Measurements from ENCODE around the gene SCIN.

SCIN gene

GRCh38 chr7:12570534-12571461, at the start of gene SCIN:
SCIN (plus strand) TSS chr7:12570720; CDS start chr7:12570787, 67 bp downstream.
- TF ChIP-seq GATA3 (IDR thresholded peaks at IDR 0.05; ENCODE audit: low read depth, low read length) (no peak), GATA2 (IDR thresholded peaks at IDR 0.05; ENCODE audit: low read depth, low read length) (peak; percentile 32; the same call in 1 of the 2 replicates)

GRCh38 chr7:12524794-12525386, 45.6 kb upstream of the SCIN start:
- TF ChIP-seq GATA2 (IDR thresholded peaks at IDR 0.05; ENCODE audit: low read depth, low read length): no peak
- no peak for TF ChIP-seq GATA3 (IDR thresholded peaks at IDR 0.05; ENCODE audit: low read depth, low read length)

- TF ChIP-seq GATA3 (IDR thresholded peaks at IDR 0.05; ENCODE audit: low read depth, low read length) (no peak), GATA2 (IDR thresholded peaks at IDR 0.05; ENCODE audit: low read depth, low read length) (no peak)
Observed at GRCh38 chr7:12529971-12530710, 40.4 kb upstream of the SCIN start.

GRCh38 chr7:12531784-12532183, 38.7 kb upstream of the SCIN start:
- TF ChIP-seq GATA3 (IDR thresholded peaks at IDR 0.05; ENCODE audit: low read depth, low read length) (no peak), GATA2 (IDR thresholded peaks at IDR 0.05; ENCODE audit: low read depth, low read length) (no peak)

- no peak for TF ChIP-seq GATA3 (IDR thresholded peaks at IDR 0.05; ENCODE audit: low read depth, low read length)
- no peak for TF ChIP-seq GATA2 (IDR thresholded peaks at IDR 0.05; ENCODE audit: low read depth, low read length)
Observed at GRCh38 chr7:12534046-12534445, 36.5 kb upstream of the SCIN start.

GRCh38 chr7:12539681-12540080, 30.8 kb upstream of the SCIN start:
- TF ChIP-seq GATA3 (IDR thresholded peaks at IDR 0.05; ENCODE audit: low read depth, low read length) (no peak), GATA2 (IDR thresholded peaks at IDR 0.05; ENCODE audit: low read depth, low read length) (no peak)

GRCh38 chr7:12540850-12541249, 29.7 kb upstream of the SCIN start:
- TF ChIP-seq GATA2 (IDR thresholded peaks at IDR 0.05; ENCODE audit: low read depth, low read length): no peak
- no peak for TF ChIP-seq GATA3 (IDR thresholded peaks at IDR 0.05; ENCODE audit: low read depth, low read length)

- TF ChIP-seq GATA2 (IDR thresholded peaks at IDR 0.05; ENCODE audit: low read depth, low read length): no peak
- no peak for TF ChIP-seq GATA3 (IDR thresholded peaks at IDR 0.05; ENCODE audit: low read depth, low read length)
Observed at GRCh38 chr7:12543586-12543985, 26.9 kb upstream of the SCIN start.

GRCh38 chr7:12549106-12549505, 21.4 kb upstream of the SCIN start:
- no peak for TF ChIP-seq GATA2 (IDR thresholded peaks at IDR 0.05; ENCODE audit: low read depth, low read length)
- TF ChIP-seq GATA3 (IDR thresholded peaks at IDR 0.05; ENCODE audit: low read depth, low read length): no peak

GRCh38 chr7:12550956-12551355, 19.6 kb upstream of the SCIN start:
- TF ChIP-seq GATA2 (IDR thresholded peaks at IDR 0.05; ENCODE audit: low read depth, low read length): no peak

GRCh38 chr7:12552876-12553275, 17.6 kb upstream of the SCIN start:
- TF ChIP-seq GATA3 (IDR thresholded peaks at IDR 0.05; ENCODE audit: low read depth, low read length) (no peak), GATA2 (IDR thresholded peaks at IDR 0.05; ENCODE audit: low read depth, low read length) (no peak)

GRCh38 chr7:12553416-12553815, 17.1 kb upstream of the SCIN start:
- TF ChIP-seq GATA3 (IDR thresholded peaks at IDR 0.05; ENCODE audit: low read depth, low read length) (no peak), GATA2 (IDR thresholded peaks at IDR 0.05; ENCODE audit: low read depth, low read length) (no peak)

- no peak for TF ChIP-seq GATA2 (IDR thresholded peaks at IDR 0.05; ENCODE audit: low read depth, low read length)
- no peak for TF ChIP-seq GATA3 (IDR thresholded peaks at IDR 0.05; ENCODE audit: low read depth, low read length)
Observed at GRCh38 chr7:12554351-12554750, 16.2 kb upstream of the SCIN start.

GRCh38 chr7:12554872-12555271, 15.6 kb upstream of the SCIN start:
- TF ChIP-seq GATA2 (IDR thresholded peaks at IDR 0.05; ENCODE audit: low read depth, low read length) (no peak), GATA3 (IDR thresholded peaks at IDR 0.05; ENCODE audit: low read depth, low read length) (no peak)

Data from SH-SY5Y (cell line).